H1 (cell line): ENCODE results near the gene MRTFB. TPM values are rescaled to one million over a fixed set of nuclear protein-coding genes. Genes with fewer than 3 reads are reported as not detected.

Experiments used
- CTCF ChIA-PET: fragments of 300-600 bp; sonication (Branson Sonifier 250); formaldehyde crosslinking; loops from one replicate; lab custom pipeline; 2021; ENCODE audit not compliant: partially characterized antibody; lab: Charles Lee
- POLR2A ChIA-PET: fragments of 300-600 bp; sonication (Branson Sonifier 250); formaldehyde crosslinking; loops from one replicate; lab custom pipeline; 2021; ENCODE audit warnings: inconsistent platforms; ENCODE audit not compliant: partially characterized antibody; lab: Charles Lee
- DNase-seq, 2 experiments: peaks; one replicate each; pipeline versions ENCODE4 v3.0.0 to v3.0.0-alpha.2; 2010 to 2022; ENCODE audit warnings: low spot score in 2 of 2, low read depth in 1 of 2, mixed read lengths in 1 of 2
- FAIRE-seq: peaks from 2 replicates; lab custom pipeline; 2011; peaks lifted over from hg19 to GRCh38; lab: Jason Lieb, UNC
- H2AFZ ChIP-seq: 2 replicates; pipeline ENCODE4 v1.8.1; 2012; ENCODE audit warnings: low read length, inconsistent platforms
- H2AK5ac ChIP-seq: 2 replicates; pipeline ENCODE4 v1.6.1; 2013; ENCODE audit warnings: low read depth, low read length
- H2BK120ac ChIP-seq: replicated peaks from 2 replicates; pipeline ENCODE3; 2013; ENCODE audit warnings: low read depth, low read length, inconsistent platforms
- H2BK12ac ChIP-seq: 2 replicates; pipeline ENCODE4 v1.6.1; 2013; ENCODE audit warnings: low read depth, low read length
- H2BK15ac ChIP-seq: 2 replicates; pipeline ENCODE4 v1.6.1; 2013; ENCODE audit warnings: low read length
- H2BK20ac ChIP-seq: 2 replicates; pipeline ENCODE4 v1.6.1; 2013; ENCODE audit warnings: low read length
- H2BK5ac ChIP-seq: 2 replicates; pipeline ENCODE4 v1.6.1; 2013; ENCODE audit warnings: low read depth, low read length
- H3K14ac ChIP-seq: 2 replicates; pipeline ENCODE4 v1.6.1; 2013; ENCODE audit warnings: inconsistent platforms; ENCODE audit not compliant: insufficient read length
- H3K18ac ChIP-seq: 2 replicates; pipeline ENCODE4 v1.6.1; 2013; ENCODE audit warnings: low read length; ENCODE audit errors: extremely low read depth
- H3K23ac ChIP-seq: 2 replicates; pipeline ENCODE4 v1.6.1; 2013; ENCODE audit warnings: inconsistent platforms; ENCODE audit not compliant: insufficient read length
- H3K23me2 ChIP-seq: 2 replicates; pipeline ENCODE4 v1.6.1; 2013; ENCODE audit warnings: low read depth, low read length
- H3K27ac ChIP-seq: 2 replicates; pipeline ENCODE4 v1.6.1; 2011; ENCODE audit warnings: low read depth, low read length, inconsistent platforms
- H3K27me3 ChIP-seq, 4 experiments: replicated peaks in 1 of 4; 1 replicate in 1 of 4; 2 replicates in 3 of 4; pipeline versions ENCODE4 v1.6.1 to v1.8.1; 2011 to 2013; ENCODE audit warnings: low read length in 3 of 4, mild to moderate bottlenecking in 3 of 4, inconsistent platforms in 2 of 4, mixed read lengths in 2 of 4, moderate library complexity in 1 of 4; ENCODE audit not compliant: control insufficient read depth in 3 of 4, insufficient read depth in 3 of 4; ENCODE audit errors: extremely low read depth in 1 of 4
- H3K36me3 ChIP-seq, 4 experiments: 2 replicates each; pipeline versions ENCODE4 v1.6.1 to v1.8.1; 2011 to 2013; ENCODE audit warnings: mild to moderate bottlenecking in 4 of 4, low read length in 3 of 4, moderate library complexity in 2 of 4, control low read depth in 1 of 4, inconsistent platforms in 1 of 4; ENCODE audit not compliant: insufficient read depth in 4 of 4, control insufficient read depth in 2 of 4
- H3K4ac ChIP-seq: replicated peaks from 2 replicates; pipeline ENCODE3; 2013; ENCODE audit warnings: low read length, low read depth, mixed read lengths, inconsistent platforms; ENCODE audit not compliant: insufficient read length
- H3K4me1 ChIP-seq, 4 experiments: replicated peaks in 1 of 4; 1 replicate in 1 of 4; 2 replicates in 3 of 4; pipeline versions ENCODE4 v1.6.1 to v1.8.1; 2011 to 2013; ENCODE audit warnings: low read length in 3 of 4, inconsistent platforms in 2 of 4, mixed read lengths in 1 of 4; ENCODE audit not compliant: insufficient read depth in 4 of 4, control insufficient read depth in 3 of 4
- H3K4me2 ChIP-seq, 2 experiments: 2 replicates each; pipeline versions ENCODE4 v1.6.1 to v1.8.1; 2011 to 2013; ENCODE audit warnings: low read depth in 2 of 2, low read length in 2 of 2, control low read depth in 1 of 2, inconsistent platforms in 1 of 2, mild to moderate bottlenecking in 1 of 2; ENCODE audit not compliant: insufficient read depth in 1 of 2
- H3K4me3 ChIP-seq, 4 experiments: fragments of 200-600, 300-600 bp in 1 of 4; sonication (generic), shearing (Covaris generic), sonication (Bioruptor Twin) in 1 of 4; 2 replicates each; pipeline versions ENCODE4 v1.5.1 to v1.8.1; 2011 to 2016; ENCODE audit warnings: low read length in 4 of 4, low read depth in 3 of 4, control low read depth in 2 of 4, inconsistent platforms in 2 of 4, mild to moderate bottlenecking in 2 of 4, mixed read lengths in 1 of 4, moderate library complexity in 1 of 4; ENCODE audit not compliant: insufficient read depth in 2 of 4; ENCODE audit errors: extremely low read depth in 1 of 4
- H3K56ac ChIP-seq: replicated peaks from 2 replicates; pipeline ENCODE3; 2013; ENCODE audit warnings: low read depth, mild to moderate bottlenecking, mixed read lengths, low read length, inconsistent platforms; ENCODE audit not compliant: insufficient read length
- H3K79me1 ChIP-seq: 2 replicates; pipeline ENCODE4 v1.6.1; 2013; ENCODE audit warnings: low read depth, low read length, control low read depth
- H3K79me2 ChIP-seq, 2 experiments: 2 replicates each; pipeline versions ENCODE4 v1.6.1 to v1.8.1; 2012 to 2013; ENCODE audit warnings: low read length in 2 of 2, mild to moderate bottlenecking in 2 of 2, inconsistent platforms in 1 of 2; ENCODE audit not compliant: insufficient read depth in 2 of 2, control insufficient read depth in 1 of 2
- H3K9ac ChIP-seq, 4 experiments: replicated peaks in 1 of 4; 1 replicate in 1 of 4; 2 replicates in 3 of 4; pipeline versions ENCODE4 v1.6.1 to v1.8.1; 2011 to 2013; ENCODE audit warnings: low read depth in 3 of 4, low read length in 3 of 4, control low read depth in 2 of 4, mild to moderate bottlenecking in 2 of 4, moderate library complexity in 2 of 4, inconsistent platforms in 1 of 4; ENCODE audit errors: extremely low read depth in 1 of 4
- H3K9me3 ChIP-seq, 2 experiments: 2 replicates each; pipeline versions ENCODE4 v1.6.1 to v1.8.1; 2012 to 2013; ENCODE audit warnings: mild to moderate bottlenecking in 2 of 2, moderate library complexity in 2 of 2, control low read depth in 1 of 2, inconsistent platforms in 1 of 2, low read depth in 1 of 2, low read length in 1 of 2, mixed read lengths in 1 of 2; ENCODE audit not compliant: insufficient read depth in 2 of 2
- H4K20me1 ChIP-seq, 2 experiments: replicated peaks in 1 of 2; 2 replicates each; pipeline versions ENCODE3 to v1.8.1; 2011 to 2013; ENCODE audit warnings: inconsistent platforms in 2 of 2, low read length in 2 of 2, mild to moderate bottlenecking in 1 of 2; ENCODE audit not compliant: insufficient read depth in 2 of 2, control insufficient read depth in 1 of 2
- H4K5ac ChIP-seq: 2 replicates; pipeline ENCODE4 v1.6.1; 2013; ENCODE audit warnings: low read length, low read depth, mixed read lengths, inconsistent platforms; ENCODE audit not compliant: insufficient read length
- H4K8ac ChIP-seq: 2 replicates; pipeline ENCODE4 v1.8.0; 2013; ENCODE audit warnings: mild to moderate bottlenecking, moderate library complexity, low read length, inconsistent platforms; ENCODE audit not compliant: insufficient read depth; ENCODE audit errors: extremely low read depth
- H4K91ac ChIP-seq: replicated peaks from 2 replicates; pipeline ENCODE3; 2013; ENCODE audit warnings: low read length, mixed read lengths, inconsistent platforms; ENCODE audit not compliant: insufficient read length
- EGR1 ChIP-seq: IDR thresholded peaks from 2 replicates; pipeline ENCODE4 v1.6.1; 2011; ENCODE audit warnings: low read depth, low read length, borderline replicate concordance
- RAD21 ChIP-seq, 2 experiments: IDR thresholded peaks in 1 of 2; conservative IDR thresholded peaks in 1 of 2; 2 replicates each; pipeline ENCODE4 v1.6.1; 2011; ENCODE audit warnings: low read depth in 2 of 2, low read length in 2 of 2, improper control_type of control experiment in 1 of 2, inconsistent platforms in 1 of 2, mild to moderate bottlenecking in 1 of 2, moderate library complexity in 1 of 2
- WGBS, 2 experiments: shearing (Covaris generic) in 1 of 2; methylation state at CpG; one replicate each; pipeline versions ENCODE4 v1.1.6 to v1.1.7; 2013 to 2015; ENCODE audit warnings: low lambda C conversion rate in 2 of 2, mixed read lengths in 2 of 2, inconsistent platforms in 1 of 2, low coverage in 1 of 2, missing lambda C conversion rate in 1 of 2; ENCODE audit not compliant: insufficient replicate concordance in 2 of 2, insufficient coverage in 1 of 2, insufficient read length in 1 of 2; ENCODE audit errors: extremely low coverage in 1 of 2, missing lambda C conversion rate in 1 of 2; 5-methylcytosine and 5-hydroxymethylcytosine counted together
- polyA plus RNA-seq, 7 experiments: library from polyadenylated mRNA; depleted of rRNA in 3 of 7; stranded (reverse) in 5 of 7; unstranded in 2 of 7; fragments of >200 nt in 5 of 7; fragments of 200-250 nt in 2 of 7; gene quantifications; 1 replicate in 5 of 7; 2 replicates in 1 of 7; 4 replicates in 1 of 7; pipeline versions ENCODE4 v1.2.1 to v1.2.3, GENCODE V29; 2011 to 2013; ENCODE audit warnings: missing spikeins in 2 of 7, mixed read lengths in 2 of 7
- total RNA-seq: library from RNA; stranded (reverse); fragmentation: NEBNext Ultra II Directional; extraction: Animal tissue kit (Norgen Biotek cat#: 25700); gene quantifications from 2 replicates; pipeline ENCODE4 v1.2.1, GENCODE V29; 2021
- TF ChIP-seq, protein P1 (sequence below), 3 experiments: IDR thresholded peaks; 1 replicate in 2 of 3; 2 replicates in 1 of 3; pipeline versions ENCODE4 v1.5.1 to v1.6.1; 2011; ENCODE audit warnings: low read length in 3 of 3, mild to moderate bottlenecking in 3 of 3, inconsistent platforms in 2 of 3, low read depth in 1 of 3, moderate library complexity in 1 of 3; ENCODE audit not compliant: insufficient read depth in 1 of 3; ENCODE audit errors: control extremely low read depth in 1 of 3

Gene MRTFB
- total and polyA plus RNA-seq, 2 of the 8 experiments (the other 6 are each of a cell fraction or from before 2014, with no cell fraction given), result 13.5 to 34.9 TPM

DNA sequence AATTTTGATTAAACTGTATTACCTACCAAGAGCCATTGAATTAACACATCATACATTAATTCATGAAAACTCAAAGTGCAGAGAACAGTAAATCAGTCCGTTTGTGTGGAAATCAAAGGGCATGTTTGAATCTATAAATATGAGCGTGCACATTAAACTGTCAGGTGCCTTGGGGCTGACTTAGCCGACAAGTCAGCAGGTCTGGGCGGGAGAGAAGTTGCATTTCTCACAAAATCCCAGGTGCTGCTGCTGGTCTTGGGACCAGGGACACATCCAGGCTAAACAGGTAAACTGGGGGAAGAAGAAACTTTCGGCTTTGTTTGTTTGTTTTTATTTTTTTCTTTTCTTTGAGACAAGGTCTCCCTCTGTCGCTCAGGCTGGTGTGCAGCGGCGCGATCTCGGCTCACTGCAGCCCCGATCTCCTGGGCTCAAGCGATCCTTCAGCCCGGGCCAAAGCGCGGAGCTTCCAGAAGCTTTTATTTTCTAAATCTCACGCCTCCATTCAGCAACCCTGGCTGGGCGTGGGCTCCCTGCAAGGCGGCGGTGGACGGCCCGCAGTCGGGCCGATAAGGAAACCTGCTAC is 213.9 kb downstream of the MRTFB start:
- no peaks in the 10 kb centered on the region for H3K79me2 ChIP-seq
- peak overlapping the region; percentile 57; the same call in 1 of the 2 replicates for H3K18ac ChIP-seq
- no peaks in the 10 kb centered on the region for H3K79me1 ChIP-seq
- peak overlapping the region; percentile 36 to 77 for H3K4me2 ChIP-seq
- H4K20me1 ChIP-seq, result no peaks in the 10 kb centered on the region
- H4K5ac ChIP-seq, result no peak overlapping the region
- WGBS, 2 experiments, result 4% methylated on average over 23 of the region's 23 CpGs; no CpG with 5 or more reads in 1 of the 2 experiments
- peak overlapping the region; percentile 65 to 92 (median 72) for H3K4me3 ChIP-seq
- peak overlapping the region; percentile 41 for H4K8ac ChIP-seq
- no peak overlapping the region for H3K4ac ChIP-seq
- no peaks in the 10 kb centered on the region for H3K27me3 ChIP-seq
- no peak overlapping the region for H4K91ac ChIP-seq
- peak overlapping the region; percentile 35; the same call in 1 of the 2 replicates for H2BK5ac ChIP-seq
- no peak overlapping the region; the same call in 1 of the 2 replicates for H2BK20ac ChIP-seq
- no peaks in the 10 kb centered on the region for H3K9me3 ChIP-seq
- ChIA-PET CTCF (interaction anchor here (1.1 to 3.1 kb wide), 9 partner anchors 13 to 578 kb away, joined by 3 to 27 read pairs (median 4); no protein-coding TSS in a partner anchor), POLR2A (interaction anchor here (0.9 to 2.5 kb wide), 7 partner anchors 12 to 365 kb away, joined by 3 to 9 read pairs (median 6); partner anchors contain the start of gene ERCC4)
- H2BK120ac ChIP-seq, result no peak overlapping the region
- H3K36me3 ChIP-seq, result no peaks in the 10 kb centered on the region
- H3K14ac ChIP-seq, result no peak overlapping the region
- peaks cover 2 to 19% (median 11%) of the 10 kb centered on the region in 4 experiments for H3K4me1 ChIP-seq
- DNase-seq (no peak), FAIRE-seq (no peak)
- TF ChIP-seq, protein P1, sequence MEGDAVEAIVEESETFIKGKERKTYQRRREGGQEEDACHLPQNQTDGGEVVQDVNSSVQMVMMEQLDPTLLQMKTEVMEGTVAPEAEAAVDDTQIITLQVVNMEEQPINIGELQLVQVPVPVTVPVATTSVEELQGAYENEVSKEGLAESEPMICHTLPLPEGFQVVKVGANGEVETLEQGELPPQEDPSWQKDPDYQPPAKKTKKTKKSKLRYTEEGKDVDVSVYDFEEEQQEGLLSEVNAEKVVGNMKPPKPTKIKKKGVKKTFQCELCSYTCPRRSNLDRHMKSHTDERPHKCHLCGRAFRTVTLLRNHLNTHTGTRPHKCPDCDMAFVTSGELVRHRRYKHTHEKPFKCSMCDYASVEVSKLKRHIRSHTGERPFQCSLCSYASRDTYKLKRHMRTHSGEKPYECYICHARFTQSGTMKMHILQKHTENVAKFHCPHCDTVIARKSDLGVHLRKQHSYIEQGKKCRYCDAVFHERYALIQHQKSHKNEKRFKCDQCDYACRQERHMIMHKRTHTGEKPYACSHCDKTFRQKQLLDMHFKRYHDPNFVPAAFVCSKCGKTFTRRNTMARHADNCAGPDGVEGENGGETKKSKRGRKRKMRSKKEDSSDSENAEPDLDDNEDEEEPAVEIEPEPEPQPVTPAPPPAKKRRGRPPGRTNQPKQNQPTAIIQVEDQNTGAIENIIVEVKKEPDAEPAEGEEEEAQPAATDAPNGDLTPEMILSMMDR (IDR thresholded peaks at IDR 0.05; ENCODE audit: control extremely low read depth in 1 of 3, insufficient read depth in 1 of 3, low read depth in 1 of 3, low read length in 3 of 3), result peak in 1 of 3 experiments; percentile 8; a peak in 1 of 4 replicates
- TF ChIP-seq RAD21 (IDR thresholded peaks at IDR 0.05 in 1 of 2, conservative IDR thresholded peaks at IDR 0.05 in 1 of 2; ENCODE audit: low read depth in 2 of 2, low read length in 2 of 2) (peak; percentile 34 to 48), EGR1 (no peak)
- H3K23me2 ChIP-seq, result peaks cover 9% of the 10 kb centered on the region; the same call in 1 of the 2 replicates
- no peak overlapping the region for H2BK15ac ChIP-seq
- no peak overlapping the region for H2BK12ac ChIP-seq
- H3K9ac ChIP-seq, result peak overlapping the region in 2 of 4 experiments; percentile 48 to 58; a peak in 3 of 7 replicates
- H3K23ac ChIP-seq, result no peak overlapping the region
- H2AFZ ChIP-seq, result peak overlapping the region; percentile 77; the same call in 1 of the 2 replicates
- no peak overlapping the region for H3K27ac ChIP-seq
- no peak overlapping the region for H2AK5ac ChIP-seq
- no peak overlapping the region for H3K56ac ChIP-seq
